ENCODE results near the gene RPL27A. TPM values are rescaled to one million over a fixed set of nuclear protein-coding genes. Genes with fewer than 3 reads are reported as not detected.

RPL27A gene
- total and polyA plus RNA-seq, 3 donors from 2014 or later, result 340 to 1,052 (median 586) TPM

DNA sequence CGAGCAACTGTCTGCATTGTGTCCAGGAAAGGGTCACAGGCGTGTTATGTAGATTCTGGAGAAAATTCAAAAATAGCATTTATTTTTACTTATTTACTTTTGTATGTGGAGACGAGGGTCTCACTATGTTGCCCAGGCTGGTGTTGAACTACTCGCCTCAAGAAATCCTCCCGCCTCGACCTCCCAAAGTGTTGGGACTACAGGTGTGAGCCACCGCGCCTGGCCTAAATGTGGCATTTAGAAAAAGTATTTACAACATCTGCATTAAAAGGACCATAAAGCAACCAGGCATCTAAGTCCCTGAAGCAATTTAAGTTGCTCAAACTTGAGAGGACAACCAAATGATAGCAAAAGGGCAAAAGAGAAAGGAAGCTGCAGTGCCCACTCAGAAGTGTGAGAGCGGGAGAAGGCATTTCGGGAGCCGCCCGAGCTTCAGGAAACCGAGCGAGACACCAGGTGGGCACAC, 722 bp upstream of the RPL27A start:
- DNase-seq, result no peak
- TF ChIP-seq POLR2A (IDR thresholded peaks at IDR 0.05), result no peak
- TF ChIP-seq, protein P1, sequence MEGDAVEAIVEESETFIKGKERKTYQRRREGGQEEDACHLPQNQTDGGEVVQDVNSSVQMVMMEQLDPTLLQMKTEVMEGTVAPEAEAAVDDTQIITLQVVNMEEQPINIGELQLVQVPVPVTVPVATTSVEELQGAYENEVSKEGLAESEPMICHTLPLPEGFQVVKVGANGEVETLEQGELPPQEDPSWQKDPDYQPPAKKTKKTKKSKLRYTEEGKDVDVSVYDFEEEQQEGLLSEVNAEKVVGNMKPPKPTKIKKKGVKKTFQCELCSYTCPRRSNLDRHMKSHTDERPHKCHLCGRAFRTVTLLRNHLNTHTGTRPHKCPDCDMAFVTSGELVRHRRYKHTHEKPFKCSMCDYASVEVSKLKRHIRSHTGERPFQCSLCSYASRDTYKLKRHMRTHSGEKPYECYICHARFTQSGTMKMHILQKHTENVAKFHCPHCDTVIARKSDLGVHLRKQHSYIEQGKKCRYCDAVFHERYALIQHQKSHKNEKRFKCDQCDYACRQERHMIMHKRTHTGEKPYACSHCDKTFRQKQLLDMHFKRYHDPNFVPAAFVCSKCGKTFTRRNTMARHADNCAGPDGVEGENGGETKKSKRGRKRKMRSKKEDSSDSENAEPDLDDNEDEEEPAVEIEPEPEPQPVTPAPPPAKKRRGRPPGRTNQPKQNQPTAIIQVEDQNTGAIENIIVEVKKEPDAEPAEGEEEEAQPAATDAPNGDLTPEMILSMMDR (IDR thresholded peaks at IDR 0.05), result no peak
- Histone ChIP-seq H3K4me3 (peak overlapping the region; percentile 94 to 100), H3K36me3 (ENCODE audit: low read depth, missing control alignments) (no peaks in the 10 kb centered on the region), H3K9me3 (no peaks in the 10 kb centered on the region), H3K27ac (peak overlapping the region; percentile 91 to 93), H3K27me3 (no peaks in the 10 kb centered on the region), H3K4me1 (peaks cover 8% of the 10 kb centered on the region)
- WGBS, 2 donors, result 18 to 22% methylated on average over 14 of the region's 14 CpGs
- intact Hi-C loops (cut with DNase I; ENCODE audit: low total_unique reads), result loop anchor here (5.0 to 10.0 kb wide), 2 partner anchors 230 to 283 kb away; partner anchors contain the start of genes AKIP1 and TMEM9B

DNA sequence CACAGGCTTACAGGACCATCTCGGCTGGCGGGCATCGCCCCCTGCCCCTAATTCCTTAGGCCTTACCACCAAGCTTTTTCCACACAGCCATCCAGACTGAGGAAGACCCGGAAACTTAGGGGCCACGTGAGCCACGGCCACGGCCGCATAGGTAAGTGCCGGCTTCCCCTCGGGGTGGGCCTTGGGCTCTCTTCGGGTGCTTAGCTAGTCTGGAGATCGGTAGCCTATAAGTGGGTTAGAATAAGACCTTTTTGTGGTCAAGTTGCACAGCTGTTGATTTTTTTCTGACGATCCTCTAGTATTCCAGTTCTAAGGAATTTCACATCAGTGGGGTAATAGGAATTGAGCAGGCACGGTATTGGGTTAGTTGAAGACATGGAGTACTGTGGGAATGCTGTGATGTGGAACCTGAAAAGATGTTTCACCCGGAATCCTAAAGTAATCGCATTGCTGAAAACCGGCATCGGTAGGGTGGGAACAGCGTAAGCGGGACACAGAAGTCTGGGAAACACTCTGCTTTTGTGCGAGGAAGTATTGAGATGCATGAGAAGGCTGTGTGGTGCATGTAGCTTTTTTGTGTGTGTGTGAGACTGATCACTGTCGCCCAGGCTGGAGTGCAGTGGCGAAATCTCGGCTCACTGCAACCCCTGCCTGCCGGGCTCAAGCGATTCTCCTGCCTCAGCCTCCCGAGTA, 669 bp downstream of the RPL27A start:
- peaks cover 14% of the 10 kb centered on the region for H3K4me1 ChIP-seq
- H3K27me3 ChIP-seq, result no peaks in the 10 kb centered on the region
- no peaks in the 10 kb centered on the region for H3K9me3 ChIP-seq
- TF ChIP-seq, protein P1 (IDR thresholded peaks at IDR 0.05), result no peak
- TF ChIP-seq POLR2A (IDR thresholded peaks at IDR 0.05), result no peak
- intact Hi-C loops (cut with DNase I; ENCODE audit: low total_unique reads), result loop anchor here (5.0 to 10.0 kb wide), 2 partner anchors 229 to 282 kb away; partner anchors contain the start of genes AKIP1 and TMEM9B
- no peaks in the 10 kb centered on the region for H3K36me3 ChIP-seq (ENCODE audit: low read depth, missing control alignments)
- no peak for DNase-seq
- H3K27ac ChIP-seq, result peak overlapping the region; percentile 91 to 93
- peak overlapping the region; percentile 94 to 100 for H3K4me3 ChIP-seq
- WGBS, 2 donors, result 1 to 2% methylated on average over 21 to 27 of the region's 27 CpGs

DNA sequence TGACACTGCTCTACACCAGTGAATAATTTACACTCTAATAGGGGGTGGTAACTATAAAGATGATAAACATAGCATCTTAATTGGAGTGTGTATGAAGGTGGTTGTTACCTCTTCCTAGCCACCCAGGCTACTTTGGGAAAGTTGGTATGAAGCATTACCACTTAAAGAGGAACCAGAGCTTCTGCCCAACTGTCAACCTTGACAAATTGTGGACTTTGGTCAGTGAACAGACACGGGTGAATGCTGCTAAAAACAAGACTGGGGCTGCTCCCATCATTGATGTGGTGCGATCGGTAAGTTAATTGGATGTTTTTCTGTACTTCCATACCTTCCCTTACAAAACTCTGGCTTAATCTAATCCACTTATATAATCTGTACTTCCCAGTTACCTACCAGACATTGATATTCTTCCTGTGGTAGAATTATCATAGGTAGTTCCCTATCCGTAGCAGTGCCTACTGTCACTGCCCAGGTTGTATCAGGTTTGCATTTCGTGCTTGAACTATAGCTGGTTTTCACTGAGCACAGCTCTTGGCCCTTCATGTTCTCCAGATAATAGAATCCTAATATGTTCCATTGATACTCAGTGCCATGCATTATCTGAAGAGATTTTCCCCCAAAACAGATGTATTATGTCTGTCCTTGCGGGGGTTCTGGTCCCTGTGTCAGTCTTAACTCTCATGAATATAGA, 2.2 kb downstream of the RPL27A start:
- TF ChIP-seq POLR2A (IDR thresholded peaks at IDR 0.05), result no peak
- TF ChIP-seq, protein P1 (IDR thresholded peaks at IDR 0.05), result no peak
- H3K4me1 ChIP-seq, result peaks cover 15% of the 10 kb centered on the region
- no peaks in the 10 kb centered on the region for H3K27me3 ChIP-seq
- H3K36me3 ChIP-seq (ENCODE audit: low read depth, missing control alignments), result no peaks in the 10 kb centered on the region
- no peaks in the 10 kb centered on the region for H3K9me3 ChIP-seq
- no peak overlapping the region for H3K27ac ChIP-seq
- no peak overlapping the region for H3K4me3 ChIP-seq
- DNase-seq, result no peak
- 80 to 84% methylated on average over 6 of the region's 6 CpGs for WGBS, 2 donors
- intact Hi-C loops (cut with DNase I; ENCODE audit: low total_unique reads), result loop anchor here (5.0 to 10.0 kb wide), 2 partner anchors 228 to 280 kb away; partner anchors contain the start of genes AKIP1 and TMEM9B

DNA sequence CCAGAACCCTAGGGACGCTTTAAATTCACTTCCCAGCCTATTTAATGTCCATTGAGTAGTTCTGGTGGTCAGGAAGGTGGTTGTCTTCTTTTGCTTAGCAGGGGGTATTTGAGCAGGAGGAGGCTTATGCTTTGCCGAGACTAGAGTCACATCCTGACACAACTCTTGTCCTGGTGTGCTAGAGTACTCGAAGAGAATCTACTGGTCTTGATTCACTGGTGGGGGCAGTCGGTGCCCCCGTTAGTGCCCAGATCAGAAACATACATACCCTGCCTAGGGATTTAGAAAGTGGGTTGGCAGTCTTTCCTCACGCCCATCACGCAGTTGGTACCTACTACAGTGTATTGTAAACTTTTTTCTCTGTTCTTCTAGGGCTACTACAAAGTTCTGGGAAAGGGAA, 2.7 kb downstream of the RPL27A start:
- 79 to 81% methylated on average over 7 of the region's 7 CpGs for WGBS, 2 donors
- intact Hi-C loops (cut with DNase I; ENCODE audit: low total_unique reads), result loop anchor here (10.0 kb wide), 1 partner anchor 279 kb away; the partner anchor contains the start of gene TMEM9B

More for the DNA sequence above, 2.7 kb downstream of the RPL27A start:
- no peaks in the 10 kb centered on the region for H3K9me3 ChIP-seq
- no peaks in the 10 kb centered on the region for H3K27me3 ChIP-seq
- no peaks in the 10 kb centered on the region for H3K36me3 ChIP-seq (ENCODE audit: low read depth, missing control alignments)
- TF ChIP-seq POLR2A (IDR thresholded peaks at IDR 0.05), result no peak
- TF ChIP-seq, protein P1 (IDR thresholded peaks at IDR 0.05), result no peak
- no peak overlapping the region for H3K4me3 ChIP-seq
- no peak for DNase-seq
- no peak overlapping the region for H3K27ac ChIP-seq
- peaks cover 15% of the 10 kb centered on the region for H3K4me1 ChIP-seq

All from testis (tissue), 3 donors.